ENCODE results near the gene CTRB1. TPM values are rescaled to one million over a fixed set of nuclear protein-coding genes. Genes with fewer than 3 reads are reported as not detected.
"Not testable (repeated sequence)": the region's sequence is repeated elsewhere in the genome, so short reads cannot be mapped to it uniquely, and the experiment has no call there.

CTRB1 gene
- total RNA-seq, 1 donor from 2014 or later, result 9.7 TPM

GRCh38 chr16:75203667-75204409 lies 14.9 kb upstream of the CTRB1 start:
- DNase-seq (ENCODE audit: low spot score) (no peak), ATAC-seq (no peak)

DNA sequence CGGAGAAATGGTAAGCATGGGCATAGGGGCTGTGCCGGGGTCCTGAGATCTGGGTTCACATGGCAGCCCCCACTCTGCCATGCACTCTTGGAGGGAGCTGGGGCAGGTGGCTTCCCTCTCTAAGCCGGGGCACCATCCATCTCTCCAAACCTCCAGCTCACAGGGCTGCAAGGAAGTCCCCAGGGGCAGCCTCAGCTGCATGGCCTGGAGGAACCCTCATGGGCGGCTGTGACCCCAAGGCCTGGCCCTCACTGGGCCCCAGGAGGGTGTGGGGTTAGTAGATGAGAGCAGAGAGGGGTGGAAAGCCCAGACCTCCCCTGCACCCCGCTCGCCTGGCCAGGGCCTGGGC lies 14.4 kb upstream of the CTRB1 start:
- ATAC-seq (peak; percentile 18), DNase-seq (ENCODE audit: low spot score) (no peak)

- not testable (repeated sequence) for DNase-seq (ENCODE audit: low spot score)
- ATAC-seq, result peak; percentile 18
Observed at GRCh38 chr16:75204905-75205304, 13.9 kb upstream of the CTRB1 start.

- ATAC-seq; DNase-seq (ENCODE audit: low spot score): not testable (repeated sequence)
Observed at GRCh38 chr16:75205438-75205837, 13.3 kb upstream of the CTRB1 start.

GRCh38 chr16:75205961-75206748 lies 12.6 kb upstream of the CTRB1 start:
- ATAC-seq; DNase-seq (ENCODE audit: low spot score): not testable (repeated sequence)

DNA sequence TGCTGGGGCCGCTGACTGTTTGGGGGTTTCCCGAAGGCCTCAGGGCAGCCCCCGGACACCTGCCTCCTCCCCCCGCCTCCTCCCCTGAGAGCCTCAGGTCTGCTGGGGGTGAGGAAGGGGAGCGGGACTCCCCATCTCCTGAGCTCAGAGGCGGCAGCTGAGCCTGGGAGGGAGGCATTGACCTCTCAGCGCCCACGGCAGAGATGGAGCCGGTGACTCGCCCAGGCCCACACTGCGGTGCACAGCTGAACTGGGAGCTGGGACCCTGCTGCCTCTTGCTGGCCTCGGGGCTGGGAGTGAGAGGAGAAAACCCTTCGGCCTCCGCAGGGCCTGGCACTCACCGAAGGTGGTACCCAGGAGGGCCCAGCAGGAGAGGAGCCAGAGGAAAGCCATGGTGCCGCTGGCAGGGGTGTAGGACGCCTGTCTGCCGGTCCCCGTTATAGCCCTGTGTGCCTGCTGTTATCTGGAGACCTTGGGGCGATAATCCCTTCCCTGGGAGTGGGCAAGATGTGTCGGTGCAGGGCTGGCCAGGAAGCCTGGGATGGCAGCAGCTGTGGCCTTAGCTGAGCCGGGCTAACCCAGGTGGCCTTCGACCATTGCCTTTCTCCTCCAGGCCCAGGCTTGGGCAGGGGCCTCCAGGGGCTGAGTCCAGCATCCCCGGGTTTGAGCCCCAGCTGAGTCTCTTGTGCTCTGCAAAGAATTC lies 11.9 kb upstream of the CTRB1 start, which contains the start of gene CTRB2:
TSS of gene CTRB2 (minus strand) at position 413 of the 703 bp plus-strand sequence. CDS start at position 393, 20 bp downstream.
- ATAC-seq (no peak), DNase-seq (ENCODE audit: low spot score) (no peak)

GRCh38 chr16:75207831-75208230 lies 11.0 kb upstream of the CTRB1 start:
- ATAC-seq (no peak), DNase-seq (ENCODE audit: low spot score) (no peak)

- DNase-seq (ENCODE audit: low spot score) (no peak), ATAC-seq (no peak)
Observed at GRCh38 chr16:75208242-75208825, 10.5 kb upstream of the CTRB1 start.

GRCh38 chr16:75208861-75209505 lies 9.8 kb upstream of the CTRB1 start:
- no peak for DNase-seq (ENCODE audit: low spot score)
- ATAC-seq, result no peak

- not testable (repeated sequence) for ATAC-seq; DNase-seq (ENCODE audit: low spot score)
Observed at GRCh38 chr16:75209514-75209913, 9.3 kb upstream of the CTRB1 start.

- ATAC-seq, result no peak
- no peak for DNase-seq (ENCODE audit: low spot score)
Observed at GRCh38 chr16:75209944-75210343, 8.8 kb upstream of the CTRB1 start.

GRCh38 chr16:75211286-75211685 lies 7.5 kb upstream of the CTRB1 start:
- not testable (repeated sequence) for DNase-seq (ENCODE audit: low spot score)

GRCh38 chr16:75216127-75216526 lies 2.7 kb upstream of the CTRB1 start:
- DNase-seq (ENCODE audit: low spot score), result no peak
- ATAC-seq, result peak; percentile 22

More at GRCh38 chr16:75211286-75211685, 7.5 kb upstream of the CTRB1 start:
- ATAC-seq, result not testable (repeated sequence)

GRCh38 chr16:75216576-75216975 lies 2.2 kb upstream of the CTRB1 start:
- DNase-seq (ENCODE audit: low spot score) (no peak), ATAC-seq (no peak)

DNA sequence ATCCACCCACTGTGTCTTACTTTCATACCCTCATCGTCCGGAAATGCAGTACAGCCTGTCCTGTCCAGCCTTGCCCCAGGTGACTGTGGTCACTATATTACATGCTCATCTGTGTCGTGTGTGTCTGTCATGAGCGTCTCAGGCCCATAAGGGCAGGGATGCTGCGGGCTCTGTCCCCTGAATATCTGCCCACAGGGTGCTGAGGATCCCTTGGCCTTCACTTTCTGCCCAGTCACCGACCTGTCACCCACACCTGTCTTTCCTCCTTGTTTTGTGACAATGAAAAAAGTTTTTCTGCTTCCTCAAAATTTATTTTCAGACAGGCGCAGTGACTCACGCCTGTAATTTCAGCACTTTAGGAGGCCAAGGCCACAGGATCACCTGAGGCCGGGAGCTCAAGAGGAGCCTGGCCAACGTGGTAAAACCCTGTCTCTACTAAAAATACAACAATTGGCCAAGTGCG lies 1.4 kb upstream of the CTRB1 start:
- no peak for DNase-seq (ENCODE audit: low spot score)

GRCh38 chr16:75219088-75219487 lies 300 bp downstream of the CTRB1 start:
- ATAC-seq (no peak), DNase-seq (ENCODE audit: low spot score) (no peak)

More for the DNA sequence above, 1.4 kb upstream of the CTRB1 start:
- ATAC-seq, result no peak

- ATAC-seq, result no peak
- no peak for DNase-seq (ENCODE audit: low spot score)
Observed at GRCh38 chr16:75219838-75220237, 1.1 kb downstream of the CTRB1 start.

DNA sequence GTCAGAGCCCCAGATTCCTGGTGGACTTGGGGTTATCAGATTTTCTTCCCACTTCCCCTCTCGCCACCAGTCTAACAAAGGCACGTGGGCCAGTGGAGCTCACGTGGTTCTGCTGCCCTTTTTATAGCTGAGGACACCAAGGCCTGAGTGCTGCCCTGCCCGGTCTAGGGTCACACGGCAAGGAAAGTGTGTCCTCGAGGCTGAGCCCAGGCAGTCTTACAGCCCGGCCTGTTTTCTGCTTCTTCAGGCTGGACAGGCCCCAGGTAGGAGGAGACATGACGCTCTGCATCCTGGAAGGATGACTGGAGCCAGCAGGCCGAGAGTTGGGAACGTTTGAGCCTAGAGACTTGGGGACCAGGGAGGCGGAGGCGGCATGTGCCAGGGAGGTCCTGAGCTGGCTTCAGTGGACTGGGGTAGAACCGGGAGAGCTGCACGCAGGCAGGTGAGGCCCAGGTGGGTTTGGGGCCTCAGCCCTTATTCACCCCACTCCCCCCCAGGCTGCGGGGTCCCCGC lies 3.5 kb downstream of the CTRB1 start:
- no peak for DNase-seq (ENCODE audit: low spot score)
- ATAC-seq, result no peak

DNA sequence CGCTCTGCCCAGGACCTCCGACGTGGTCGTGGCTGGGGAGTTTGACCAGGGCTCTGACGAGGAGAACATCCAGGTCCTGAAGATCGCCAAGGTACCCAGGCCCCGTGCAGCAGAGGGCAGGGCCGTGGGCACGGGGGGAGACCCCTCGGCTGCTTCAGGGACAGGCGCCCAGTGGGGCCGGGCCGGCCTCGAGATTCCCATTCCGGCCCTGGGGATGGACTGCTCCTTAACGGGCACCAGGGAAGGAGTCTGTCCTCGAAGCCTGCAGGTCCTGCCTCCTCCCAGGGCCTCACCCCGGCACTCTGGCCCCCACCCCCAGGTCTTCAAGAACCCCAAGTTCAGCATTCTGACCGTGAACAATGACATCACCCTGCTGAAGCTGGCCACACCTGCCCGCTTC lies 4.3 kb downstream of the CTRB1 start:
- not testable (repeated sequence) for DNase-seq (ENCODE audit: low spot score); ATAC-seq

All from left lobe of liver (tissue), 2 donors.